K562 (cell line): ENCODE measurements around the gene KRT4. TPM values are rescaled to one million over a fixed set of nuclear protein-coding genes. Genes with fewer than 3 reads are reported as not detected.

Experiments used
- CBFA2T2 ChIP-seq: fragments of 450-650 bp; conservative IDR thresholded peaks from 2 replicates; pipeline ENCODE4 v1.6.1; 2017; ENCODE audit warnings: mild to moderate bottlenecking
- CGGBP1 ChIP-seq: fragments of 250-450 bp; sonication (Bioruptor Pico); IDR thresholded peaks from 2 replicates; pipeline ENCODE4 v1.9.0; 2021; ENCODE audit warnings: mild to moderate bottlenecking
- CXXC5 ChIP-seq: fragments of 250-450 bp; sonication (Bioruptor Pico); IDR thresholded peaks from 2 replicates; pipeline ENCODE4 v1.8.0; 2022; ENCODE audit warnings: inconsistent platforms, mild to moderate bottlenecking, moderate library complexity
- DIDO1 ChIP-seq: fragments of 450-650 bp; IDR thresholded peaks from 2 replicates; pipeline ENCODE4 v1.6.1; 2016; ENCODE audit warnings: low read depth, missing biosample characterization, missing genetic modification characterization
- DPF2 ChIP-seq: fragments of 450-650 bp; IDR thresholded peaks from 2 replicates; pipeline ENCODE4 v1.6.1; 2016
- GABPB2 ChIP-seq: fragments of 250-450 bp; sonication (Bioruptor Pico); conservative IDR thresholded peaks from 2 replicates; pipeline ENCODE4 v1.5.1; 2021; ENCODE audit warnings: mild to moderate bottlenecking
- GATA2 ChIP-seq: sonication (generic); formaldehyde crosslinking; IDR thresholded peaks from 2 replicates; pipeline ENCODE4 v1.4.0; 2020; ENCODE audit warnings: mild to moderate bottlenecking, missing genetic modification reagents
- IRF2 ChIP-seq: sonication (generic); formaldehyde crosslinking; IDR thresholded peaks from 2 replicates; pipeline ENCODE4 v1.8.1; 2022; ENCODE audit warnings: mild to moderate bottlenecking, missing genetic modification reagents
- MCM7 ChIP-seq, 2 experiments: fragments of 450-650 bp; IDR thresholded peaks; 2 replicates each; pipeline ENCODE4 v1.6.1; 2016 to 2018
- MIER1 ChIP-seq: fragments of 450-650 bp; IDR thresholded peaks from 2 replicates; pipeline ENCODE4 v1.6.1; 2016; ENCODE audit warnings: antibody characterized with exemption, mild to moderate bottlenecking, low read depth
- MITF ChIP-seq: IDR thresholded peaks from 2 replicates; pipeline ENCODE4 v1.6.1; 2014; ENCODE audit warnings: antibody characterized with exemption
- MTA2 ChIP-seq: fragments of 450-650 bp; IDR thresholded peaks from 2 replicates; pipeline ENCODE4 v1.6.1; 2016; ENCODE audit warnings: low read depth
- NFIC ChIP-seq: fragments of 450-650 bp; IDR thresholded peaks from 2 replicates; pipeline ENCODE4 v1.6.1; 2017; ENCODE audit warnings: mild to moderate bottlenecking, inconsistent platforms
- NUFIP1 ChIP-seq: fragments of 450-650 bp; IDR thresholded peaks from 2 replicates; pipeline ENCODE4 v1.6.1; 2018; ENCODE audit not compliant: partially characterized antibody
- OTX1 ChIP-seq: fragments of 450-650 bp; formaldehyde crosslinking; IDR thresholded peaks from 2 replicates; pipeline ENCODE4 v1.4.0; 2022; ENCODE audit warnings: mild to moderate bottlenecking
- PHB2 ChIP-seq: fragments of 450-650 bp; IDR thresholded peaks from 2 replicates; pipeline ENCODE4 v1.6.1; 2017; ENCODE audit warnings: low read depth
- PML ChIP-seq: IDR thresholded peaks from 2 replicates; pipeline ENCODE4 v1.6.1; 2012; ENCODE audit warnings: low read length, inconsistent platforms
- POLR2B ChIP-seq: fragments of 450-650 bp; IDR thresholded peaks from 2 replicates; pipeline ENCODE4 v1.6.1; 2018; ENCODE audit warnings: low read depth; ENCODE audit not compliant: partially characterized antibody
- RB1 ChIP-seq: fragments of 450-650 bp; IDR thresholded peaks from 2 replicates; pipeline ENCODE4 v1.6.1; 2017; ENCODE audit warnings: low read depth, mild to moderate bottlenecking
- RBM15 ChIP-seq: fragments of 200-400 bp; formaldehyde crosslinking; IDR thresholded peaks from 2 replicates; pipeline ENCODE4 v1.6.1; 2018; ENCODE audit warnings: mild to moderate bottlenecking, low read length, moderate library complexity; ENCODE audit not compliant: insufficient read depth
- SFPQ ChIP-seq: fragments of 200-400 bp; formaldehyde crosslinking; IDR thresholded peaks from 2 replicates; pipeline ENCODE4 v1.6.1; 2017; ENCODE audit warnings: mild to moderate bottlenecking, low read depth, low read length, moderate library complexity
- TBP ChIP-seq: optimal IDR thresholded peaks from 2 replicates; pipeline ENCODE3; 2011; ENCODE audit warnings: low read depth, low read length, improper control_type of control experiment
- TRIM28 ChIP-seq: fragments of 450-650 bp; IDR thresholded peaks from 2 replicates; pipeline ENCODE4 v1.6.1; 2017
- U2AF1 ChIP-seq: fragments of 200-400 bp; formaldehyde crosslinking; optimal IDR thresholded peaks from 2 replicates; pipeline ENCODE3; 2017; ENCODE audit warnings: mild to moderate bottlenecking, low read depth, low read length, moderate library complexity
- ZBTB2 ChIP-seq: fragments of 450-650 bp; IDR thresholded peaks from 2 replicates; pipeline ENCODE4 v1.6.1; 2016; ENCODE audit warnings: antibody characterized with exemption
- ZEB2 ChIP-seq: fragments of 450-650 bp; IDR thresholded peaks from 2 replicates; pipeline ENCODE4 v1.6.1; 2016
- ZNF41 ChIP-seq: fragments of 250-450 bp; sonication (Bioruptor Pico); conservative IDR thresholded peaks from 2 replicates; pipeline ENCODE4 v1.4.0; 2020; ENCODE audit warnings: mild to moderate bottlenecking
- ZNF696 ChIP-seq: fragments of 250-450 bp; sonication (Bioruptor Pico); conservative IDR thresholded peaks from 2 replicates; pipeline ENCODE4 v1.4.0; 2020; ENCODE audit warnings: mild to moderate bottlenecking, moderate library complexity
- polyA plus RNA-seq, 8 experiments: library from polyadenylated mRNA; depleted of rRNA in 4 of 8; stranded (reverse) in 5 of 8; unstranded in 3 of 8; fragments of >200 nt; fragmentation: Nextera tagmentation in 2 of 8; fragmentation: Illumina TruSeq in 1 of 8; extraction: Ambion mirVana in 2 of 8; extraction: Trizol in 1 of 8; gene quantifications; 2 replicates each; pipeline versions ENCODE4 v1.2.1 to v1.2.3, GENCODE V29; 2011 to 2014; ENCODE audit warnings: inconsistent platforms in 1 of 8, missing spikeins in 1 of 8
- total RNA-seq, 7 experiments: library from RNA; depleted of rRNA in 6 of 7; stranded (reverse); fragments of >200 nt in 6 of 7; fragmentation: Illumina TruSeq in 2 of 7; extraction: Trizol in 2 of 7; gene quantifications; 2 replicates each; pipeline versions ENCODE4 v1.2.1 to v1.2.3, GENCODE V29; 2011 to 2021; ENCODE audit warnings: low replicate concordance in 1 of 7

The KRT4 gene
- total and polyA plus RNA-seq, 9 of the 15 experiments (the other 6 are each of a cell fraction or from before 2014, with no cell fraction given) = not detected

GRCh38 chr12:52796839-52797528, 16.9 kb downstream of the KRT4 start (continued):
- no peak for TF ChIP-seq SFPQ
- no peak for TF ChIP-seq IRF2 (CRISPR knock-in tag)
- no peak for TF ChIP-seq NUFIP1
- no peak for TF ChIP-seq RB1
- no peak for TF ChIP-seq ZNF696 (CRISPR knock-in tag)
- no peak for TF ChIP-seq ZNF41
- no peak for TF ChIP-seq U2AF1
- TF ChIP-seq MTA2 = peak; percentile 84
- TF ChIP-seq CBFA2T2 = peak; percentile 87
- TF ChIP-seq GATA2 (CRISPR knock-in tag) = peak; percentile 69
- TF ChIP-seq MITF = no peak
- TF ChIP-seq POLR2B = no peak
- TF ChIP-seq PHB2 = 0 out of 2 replicates have a peak, but pooled peaks have one; percentile 53
- TF ChIP-seq OTX1 (CRISPR knock-in tag) = no peak
- TF ChIP-seq ZEB2 = peak; percentile 63; the same call in 1 of the 2 replicates
- no peak for TF ChIP-seq RBM15
- peak; percentile 45; the same call in 1 of the 2 replicates for TF ChIP-seq CXXC5 (CRISPR knock-in tag)
- peak; percentile 94 for TF ChIP-seq DPF2
- TF ChIP-seq TRIM28 = no peak; the same call in 1 of the 2 replicates
- no peak for TF ChIP-seq MCM7 (IDR thresholded peaks at IDR 0.05)
- TF ChIP-seq CGGBP1 (CRISPR knock-in tag) = no peak
- peak; percentile 61; the same call in 1 of the 2 replicates for TF ChIP-seq PML
- no peak for TF ChIP-seq DIDO1 (tag)
- no peak for TF ChIP-seq MIER1
- peak; percentile 83 for TF ChIP-seq NFIC
- TF ChIP-seq ZBTB2 = peak; percentile 63; the same call in 1 of the 2 replicates
- peak; percentile 15 for TF ChIP-seq TBP
- no peak for TF ChIP-seq GABPB2
